Endothelial cell of umbilical vein (primary cell): ENCODE results near the gene FBN2. TPM values are rescaled to one million over a fixed set of nuclear protein-coding genes. Genes with fewer than 3 reads are reported as not detected.

Experiments used
- BruUV-seq: library from RNA; stranded (reverse); fragments of 400-500 nt; replicated peaks from 2 replicates; lab custom pipeline; 2021; lab: Mats Ljungman, UMichigan
- CTCF ChIA-PET: fragments of 300-600, 350-600 bp; sonication (Branson Sonifier 250); formaldehyde crosslinking; loops from one replicate; lab custom pipeline; 2021; ENCODE audit warnings: antibody characterized with exemption, inconsistent platforms; lab: Charles Lee
- POLR2A ChIA-PET: fragments of 300-600, 350-600 bp; sonication (Branson Sonifier 250); formaldehyde crosslinking; loops from one replicate; lab custom pipeline; 2021; ENCODE audit warnings: antibody characterized with exemption, inconsistent platforms; lab: Charles Lee
- DNase-seq: peaks from one replicate; pipeline ENCODE4 v3.0.0-alpha.2; 2011; ENCODE audit warnings: low read depth, low spot score
- FAIRE-seq: peaks from 2 replicates; lab custom pipeline; 2011; peaks lifted over from hg19 to GRCh38; lab: Jason Lieb, UNC
- H2AFZ ChIP-seq: 2 replicates; pipeline ENCODE4 v1.6.0; 2012; ENCODE audit warnings: low read depth, low read length, control low read depth, inconsistent platforms
- H3K27ac ChIP-seq: 2 replicates; pipeline ENCODE4 v1.5.1; 2011; ENCODE audit warnings: low read depth, mild to moderate bottlenecking, control low read depth, low read length, moderate library complexity; ENCODE audit not compliant: insufficient read depth
- H3K27me3 ChIP-seq, 2 experiments: 2 replicates each; pipeline versions ENCODE4 v1.6.0 to v1.6.1; 2011; ENCODE audit warnings: low read length in 2 of 2, mixed read lengths in 1 of 2; ENCODE audit not compliant: control insufficient read depth in 2 of 2, insufficient read depth in 2 of 2
- H3K36me3 ChIP-seq, 2 experiments: 2 replicates in 1 of 2; 3 replicates in 1 of 2; pipeline ENCODE4 v1.5.1; 2011; ENCODE audit warnings: low read length in 2 of 2, mild to moderate bottlenecking in 1 of 2, moderate library complexity in 1 of 2; ENCODE audit not compliant: control insufficient read depth in 2 of 2, insufficient read depth in 2 of 2; ENCODE audit errors: extremely low read depth in 1 of 2
- H3K4me1 ChIP-seq: 3 replicates; pipeline ENCODE4 v1.5.1; 2011; ENCODE audit warnings: mild to moderate bottlenecking, low read length; ENCODE audit not compliant: control insufficient read depth, insufficient read depth; ENCODE audit errors: extremely low read depth
- H3K4me2 ChIP-seq: 2 replicates; pipeline ENCODE4 v1.6.1; 2011; ENCODE audit warnings: low read length, control low read depth, mixed read lengths; ENCODE audit not compliant: insufficient read depth
- H3K4me3 ChIP-seq, 3 experiments: fragments of 200-600 bp in 1 of 3; sonication (generic), shearing (Covaris generic) in 1 of 3; replicated peaks in 1 of 3; 2 replicates each; pipeline ENCODE4 v1.5.1; 2011 to 2016; ENCODE audit warnings: control low read depth in 3 of 3, low read length in 3 of 3, mild to moderate bottlenecking in 2 of 3, inconsistent platforms in 1 of 3, low read depth in 1 of 3, moderate library complexity in 1 of 3; ENCODE audit not compliant: insufficient read depth in 1 of 3
- H3K79me2 ChIP-seq: 2 replicates; pipeline ENCODE4 v1.6.0; 2012; ENCODE audit warnings: low read length, inconsistent platforms; ENCODE audit not compliant: control insufficient read depth, insufficient read depth
- H3K9ac ChIP-seq: replicated peaks from 2 replicates; pipeline ENCODE3; 2011; ENCODE audit warnings: low read length, control low read depth; ENCODE audit not compliant: insufficient read depth; ENCODE audit errors: extremely low read depth
- H3K9me1 ChIP-seq: replicated peaks from 3 replicates; pipeline ENCODE4 v1.6.0; 2011; ENCODE audit warnings: mild to moderate bottlenecking, low read length; ENCODE audit not compliant: control insufficient read depth, insufficient read depth; ENCODE audit errors: extremely low read depth
- H3K9me3 ChIP-seq: replicated peaks from 2 replicates; pipeline ENCODE4 v1.5.1; 2012; ENCODE audit warnings: low read length, inconsistent platforms; ENCODE audit not compliant: control insufficient read depth, insufficient read depth
- H4K20me1 ChIP-seq: replicated peaks from 2 replicates; pipeline ENCODE3; 2011; ENCODE audit warnings: mild to moderate bottlenecking, low read length; ENCODE audit not compliant: control insufficient read depth, insufficient read depth; ENCODE audit errors: extremely low read depth
- EZH2 ChIP-seq: IDR thresholded peaks from 2 replicates; pipeline ENCODE4 v1.6.1; 2012; ENCODE audit warnings: borderline replicate concordance, low read depth, mild to moderate bottlenecking, moderate library complexity, low read length, inconsistent platforms; ENCODE audit not compliant: severe bottlenecking
- FOS ChIP-seq: IDR thresholded peaks from 2 replicates; pipeline ENCODE4 v1.6.1; 2011; ENCODE audit warnings: mild to moderate bottlenecking, low read length, moderate library complexity, borderline replicate concordance; ENCODE audit not compliant: insufficient read depth
- GATA2 ChIP-seq: IDR thresholded peaks from 2 replicates; pipeline ENCODE4 v1.7.0; 2011; ENCODE audit warnings: low read depth, mild to moderate bottlenecking, moderate library complexity, mixed read lengths, low read length; ENCODE audit not compliant: insufficient read length, insufficient read depth
- JUN ChIP-seq: IDR thresholded peaks from 2 replicates; pipeline ENCODE4 v1.6.1; 2011; ENCODE audit warnings: borderline replicate concordance, low read depth; ENCODE audit not compliant: insufficient read length, insufficient read depth
- MYC ChIP-seq: IDR thresholded peaks from one replicate; pipeline ENCODE4 v1.6.1; 2011; ENCODE audit warnings: mild to moderate bottlenecking, low read depth, low read length
- POLR2A ChIP-seq: IDR thresholded peaks from 2 replicates; pipeline ENCODE4 v1.6.1; 2012; ENCODE audit warnings: low read depth, mild to moderate bottlenecking, control low read depth, low read length
- POLR2AphosphoS5 ChIP-seq: IDR thresholded peaks from 2 replicates; pipeline ENCODE4 v1.6.1; 2012; ENCODE audit warnings: low read depth, mild to moderate bottlenecking, control low read depth, low read length, moderate library complexity; ENCODE audit not compliant: insufficient read depth
- dilution Hi-C: fragments of 300-500 bp; cut with MboI; formaldehyde crosslinking; loops from one replicate; pipeline ENCODE4 v1.15.0; 2019; ENCODE audit warnings: low sequenced_read_pairs; ENCODE audit not compliant: extremely low pct_ligation_motif_present
- intact Hi-C: fragments of 100-400 bp; cut with micrococcal nuclease; formaldehyde crosslinking; loops from one replicate; pipeline ENCODE4 v1.10.0; 2022
- polyA plus RNA-seq, 4 experiments: library from polyadenylated mRNA; depleted of rRNA in 3 of 4; stranded (reverse) in 3 of 4; unstranded in 1 of 4; fragments of >200 nt; gene quantifications; 2 replicates each; pipeline versions ENCODE4 v1.2.1 to v1.2.3, GENCODE V29; 2011 to 2012; ENCODE audit warnings: missing spikeins in 1 of 4
- total RNA-seq: library from RNA; stranded (reverse); gene quantifications from 2 replicates; pipeline ENCODE4 v1.2.3, GENCODE V29; 2021
- TF ChIP-seq, protein P1 (sequence below): IDR thresholded peaks from 2 replicates; pipeline ENCODE4 v1.6.1; 2011; ENCODE audit not compliant: insufficient read depth, insufficient read length
- TF ChIP-seq, protein P2 (sequence below), 2 donors: IDR thresholded peaks; 1 replicate in 1 of 2; 2 replicates in 1 of 2; pipeline ENCODE4 v1.5.1; 2011; ENCODE audit warnings: low read length in 2 of 2, mild to moderate bottlenecking in 2 of 2, moderate library complexity in 2 of 2, control low read depth in 1 of 2, inconsistent platforms in 1 of 2, low read depth in 1 of 2; ENCODE audit not compliant: insufficient read depth in 1 of 2; ENCODE audit errors: extremely low read depth in 1 of 2

The FBN2 gene
- total and polyA plus RNA-seq, 2 donors (not counting 3 experiments of a cell fraction or from before 2014, with no cell fraction given): 21.8 to 57.4 TPM

DNA sequence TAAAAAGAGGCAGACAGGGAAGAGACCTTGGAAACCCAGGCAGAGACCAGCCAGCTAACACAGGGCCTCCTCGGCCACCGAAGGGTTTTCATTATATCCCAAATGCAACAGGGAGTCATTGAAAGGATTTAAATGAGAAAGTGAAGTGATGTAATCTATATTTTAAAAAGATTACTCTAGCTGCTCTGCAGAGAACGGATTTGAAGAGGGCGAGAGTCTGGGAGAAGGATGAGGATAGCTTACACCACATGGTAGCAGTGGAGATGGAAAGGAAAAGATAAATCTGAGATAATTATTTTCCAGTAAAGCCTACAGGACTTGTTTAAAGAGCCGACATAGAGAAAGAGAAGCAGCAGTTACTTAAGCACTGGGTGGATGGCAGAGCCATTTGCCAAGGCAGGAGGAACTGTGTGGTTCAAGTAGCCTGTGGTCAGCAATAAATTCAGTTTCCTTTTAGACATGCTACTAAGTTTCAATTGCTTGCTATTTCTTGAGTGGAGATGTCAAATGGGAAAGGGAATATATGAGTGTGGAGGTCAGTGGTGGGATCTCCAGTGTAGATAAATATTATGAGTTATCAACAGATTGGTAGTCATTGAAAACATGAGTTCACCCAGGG is 9.3 kb downstream of the FBN2 start:
- CTCF ChIA-PET: no interaction called here

More for the DNA sequence above, 9.3 kb downstream of the FBN2 start:
- DNase-seq (no peak), FAIRE-seq (no peak)
- H3K9me1 ChIP-seq: no peaks in the 10 kb centered on the region
- no peak overlapping the region for H2AFZ ChIP-seq
- no peak overlapping the region for H3K4me2 ChIP-seq
- dilution Hi-C loops (no loop called here), intact Hi-C loops (no loop called here)
- no peaks in the 10 kb centered on the region for H3K4me1 ChIP-seq
- H3K9me3 ChIP-seq: no peaks in the 10 kb centered on the region
- POLR2A ChIA-PET: interaction anchor here (0.7 kb wide), 1 partner anchor 23 kb away, joined by 3 read pairs; no protein-coding TSS in a partner anchor
- no peak overlapping the region for H3K27ac ChIP-seq
- BruUV-seq: no TSS peak
- no peak overlapping the region for H3K4me3 ChIP-seq
- H4K20me1 ChIP-seq: no peaks in the 10 kb centered on the region
- peaks cover 0 to 4% of the 10 kb centered on the region in 2 experiments for H3K36me3 ChIP-seq
- no peak overlapping the region for H3K9ac ChIP-seq
- no peaks in the 10 kb centered on the region for H3K27me3 ChIP-seq
- TF ChIP-seq MYC (no peak), POLR2AphosphoS5 (no peak), POLR2A (no peak), FOS (no peak), GATA2 (no peak), EZH2 (no peak), JUN (no peak)
- TF ChIP-seq, protein P1, sequence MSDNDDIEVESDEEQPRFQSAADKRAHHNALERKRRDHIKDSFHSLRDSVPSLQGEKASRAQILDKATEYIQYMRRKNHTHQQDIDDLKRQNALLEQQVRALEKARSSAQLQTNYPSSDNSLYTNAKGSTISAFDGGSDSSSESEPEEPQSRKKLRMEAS: no peak
- TF ChIP-seq, protein P2, sequence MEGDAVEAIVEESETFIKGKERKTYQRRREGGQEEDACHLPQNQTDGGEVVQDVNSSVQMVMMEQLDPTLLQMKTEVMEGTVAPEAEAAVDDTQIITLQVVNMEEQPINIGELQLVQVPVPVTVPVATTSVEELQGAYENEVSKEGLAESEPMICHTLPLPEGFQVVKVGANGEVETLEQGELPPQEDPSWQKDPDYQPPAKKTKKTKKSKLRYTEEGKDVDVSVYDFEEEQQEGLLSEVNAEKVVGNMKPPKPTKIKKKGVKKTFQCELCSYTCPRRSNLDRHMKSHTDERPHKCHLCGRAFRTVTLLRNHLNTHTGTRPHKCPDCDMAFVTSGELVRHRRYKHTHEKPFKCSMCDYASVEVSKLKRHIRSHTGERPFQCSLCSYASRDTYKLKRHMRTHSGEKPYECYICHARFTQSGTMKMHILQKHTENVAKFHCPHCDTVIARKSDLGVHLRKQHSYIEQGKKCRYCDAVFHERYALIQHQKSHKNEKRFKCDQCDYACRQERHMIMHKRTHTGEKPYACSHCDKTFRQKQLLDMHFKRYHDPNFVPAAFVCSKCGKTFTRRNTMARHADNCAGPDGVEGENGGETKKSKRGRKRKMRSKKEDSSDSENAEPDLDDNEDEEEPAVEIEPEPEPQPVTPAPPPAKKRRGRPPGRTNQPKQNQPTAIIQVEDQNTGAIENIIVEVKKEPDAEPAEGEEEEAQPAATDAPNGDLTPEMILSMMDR (IDR thresholded peaks at IDR 0.05; ENCODE audit: extremely low read depth in 1 of 2, insufficient read depth in 1 of 2, low read depth in 1 of 2, low read length in 2 of 2): no peak
- H3K79me2 ChIP-seq: no peaks in the 10 kb centered on the region
